Transverse colon (tissue), 4 donors: ENCODE results near the gene MBNL1. TPM values are rescaled to one million over a fixed set of nuclear protein-coding genes. Genes with fewer than 3 reads are reported as not detected.

ENCODE experiments used
- DNase-seq: peaks from one replicate; pipeline ENCODE4 v3.0.0-alpha.2; 2019
- H3K27ac ChIP-seq, 4 donors: fragments of 200-600 bp; sonication (generic); 2 replicates each; pipeline ENCODE4 v1.5.1; 2016 to 2018; ENCODE audit warnings: inconsistent platforms in 4 of 4
- H3K27me3 ChIP-seq: fragments of 200-600 bp; sonication (generic); 2 replicates; pipeline ENCODE4 v1.5.1; 2017; ENCODE audit warnings: inconsistent platforms
- H3K36me3 ChIP-seq, 4 donors: fragments of 200-600 bp; sonication (generic); 2 replicates each; pipeline ENCODE4 v1.5.1; 2017 to 2019; ENCODE audit warnings: inconsistent platforms in 4 of 4
- H3K4me1 ChIP-seq, 4 donors: fragments of 200-600 bp; sonication (generic); 2 replicates each; pipeline ENCODE4 v1.5.1; 2017 to 2020; ENCODE audit warnings: inconsistent platforms in 4 of 4
- H3K4me3 ChIP-seq, 4 donors: fragments of 200-600 bp; sonication (generic); 1 replicate in 1 of 4; 2 replicates in 3 of 4; pipeline versions ENCODE4 v1.5.1 to v1.6.1; 2017 to 2019; ENCODE audit warnings: inconsistent platforms in 4 of 4
- H3K9me3 ChIP-seq, 2 donors: fragments of 200-600 bp; sonication (generic); 2 replicates each; pipeline ENCODE4 v1.5.1; 2017 to 2019; ENCODE audit warnings: inconsistent platforms in 2 of 2
- CTCF ChIP-seq, 5 experiments: fragments of 200-600 bp in 3 of 5; fragments of 450-650 bp in 2 of 5; sonication (generic) in 3 of 5; IDR thresholded peaks; 1 replicate in 2 of 5; 2 replicates in 3 of 5; pipeline ENCODE4 v1.5.1; 2016 to 2017; ENCODE audit warnings: antibody characterized with exemption in 5 of 5, inconsistent platforms in 3 of 5, mild to moderate bottlenecking in 2 of 5, moderate library complexity in 1 of 5
- EP300 ChIP-seq: sonication (generic); formaldehyde crosslinking; IDR thresholded peaks from one replicate; pipeline ENCODE4 v1.6.1; 2017; ENCODE audit warnings: antibody characterized with exemption, low read depth
- POLR2A ChIP-seq: fragments of 450-650 bp; IDR thresholded peaks from one replicate; pipeline ENCODE4 v1.6.1; 2016; ENCODE audit warnings: antibody characterized with exemption, mild to moderate bottlenecking, moderate library complexity
- POLR2AphosphoS5 ChIP-seq, 3 donors: sonication (generic); formaldehyde crosslinking; IDR thresholded peaks; one replicate each; pipeline ENCODE4 v1.6.1; 2016; ENCODE audit warnings: antibody characterized with exemption in 3 of 3
- WGBS, 2 donors: methylation state at CpG; one replicate each; pipeline ENCODE4 v1.1.5; 2018; ENCODE audit warnings: low coverage in 1 of 2; 5-methylcytosine and 5-hydroxymethylcytosine counted together
- in situ Hi-C, 4 donors: fragments of 200-750 bp; cut with MboI; loops; one replicate each; pipeline versions ENCODE4 v1.15.0 to v1.15.1; 2017; ENCODE audit warnings: low sequenced_read_pairs in 3 of 4, low pct_ligation_motif_present in 1 of 4, low pct_unique_long_range_greater_than_20kb in 1 of 4
- intact Hi-C: fragments of 100-400 bp; cut with DNase I; formaldehyde crosslinking; loops from one replicate; pipeline ENCODE4 v1.15.1; 2023; ENCODE audit warnings: low total_unique reads
- total RNA-seq, 4 donors: library from RNA; depleted of rRNA; stranded (reverse); fragments of >200 nt; gene quantifications; one replicate each; pipeline ENCODE4 v1.1.0, GENCODE V29; 2016

MBNL1 gene
- total RNA-seq, 4 donors from 2014 or later = 232 to 658 (median 509) TPM

DNA sequence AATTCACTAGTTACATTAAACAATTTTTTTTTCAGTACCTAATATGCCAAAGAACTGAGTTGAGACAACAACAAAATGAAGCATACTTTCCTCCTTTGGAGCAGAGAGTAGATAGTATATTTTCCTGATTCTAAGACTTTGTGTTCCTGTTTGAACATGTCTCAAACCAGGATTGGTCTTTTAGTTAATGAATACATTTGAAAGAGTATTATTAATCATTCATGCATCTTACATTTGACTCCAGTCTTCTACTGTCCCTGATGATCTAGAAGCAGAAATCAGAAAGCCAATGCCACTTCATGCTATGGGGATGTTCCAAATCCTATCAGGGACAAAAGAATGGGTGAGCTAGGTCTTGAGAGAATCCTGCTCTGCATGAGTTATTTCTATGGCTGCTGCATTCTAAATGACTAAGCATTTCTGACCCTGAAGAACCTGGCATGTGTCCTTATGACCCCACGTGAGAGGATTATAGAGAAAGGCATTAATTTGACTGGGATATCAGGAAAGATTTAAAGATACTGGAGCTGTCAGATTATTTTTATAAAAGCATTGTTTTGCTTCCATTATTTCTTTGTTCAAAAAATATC, 32.9 kb upstream of the MBNL1 start:
- intact Hi-C loops = no loop called here
- TF ChIP-seq CTCF (IDR thresholded peaks at IDR 0.05) (no peak), EP300 (no peak), POLR2A (no peak), POLR2AphosphoS5 (IDR thresholded peaks at IDR 0.05) (no peak)
- DNase-seq = no peak
- peaks cover 0 to 13% (median 0%) of the 10 kb centered on the region in 4 donors for H3K4me1 ChIP-seq
- H3K27me3 ChIP-seq = no peaks in the 10 kb centered on the region
- H3K9me3 ChIP-seq = no peaks in the 10 kb centered on the region
- H3K36me3 ChIP-seq = no peaks in the 10 kb centered on the region
- WGBS, 2 donors = 87 to 100% methylated on average over 1 of the region's 1 CpG
- no peak overlapping the region for H3K4me3 ChIP-seq
- no peak overlapping the region for H3K27ac ChIP-seq
- in situ Hi-C loops = no loop called here

GRCh38 chr3:152236716-152237115, 32.0 kb upstream of the MBNL1 start:
- Histone ChIP-seq H3K36me3 (no peaks in the 10 kb centered on the region), H3K27me3 (no peaks in the 10 kb centered on the region), H3K4me1 (peaks cover 0 to 13% (median 0%) of the 10 kb centered on the region in 4 donors), H3K4me3 (no peak overlapping the region), H3K27ac (no peak overlapping the region), H3K9me3 (no peaks in the 10 kb centered on the region)
- TF ChIP-seq POLR2AphosphoS5 (IDR thresholded peaks at IDR 0.05) (no peak), POLR2A (no peak), EP300 (no peak), CTCF (IDR thresholded peaks at IDR 0.05) (no peak)
- in situ Hi-C loops = no loop called here
- intact Hi-C loops = no loop called here
- DNase-seq = no peak

DNA sequence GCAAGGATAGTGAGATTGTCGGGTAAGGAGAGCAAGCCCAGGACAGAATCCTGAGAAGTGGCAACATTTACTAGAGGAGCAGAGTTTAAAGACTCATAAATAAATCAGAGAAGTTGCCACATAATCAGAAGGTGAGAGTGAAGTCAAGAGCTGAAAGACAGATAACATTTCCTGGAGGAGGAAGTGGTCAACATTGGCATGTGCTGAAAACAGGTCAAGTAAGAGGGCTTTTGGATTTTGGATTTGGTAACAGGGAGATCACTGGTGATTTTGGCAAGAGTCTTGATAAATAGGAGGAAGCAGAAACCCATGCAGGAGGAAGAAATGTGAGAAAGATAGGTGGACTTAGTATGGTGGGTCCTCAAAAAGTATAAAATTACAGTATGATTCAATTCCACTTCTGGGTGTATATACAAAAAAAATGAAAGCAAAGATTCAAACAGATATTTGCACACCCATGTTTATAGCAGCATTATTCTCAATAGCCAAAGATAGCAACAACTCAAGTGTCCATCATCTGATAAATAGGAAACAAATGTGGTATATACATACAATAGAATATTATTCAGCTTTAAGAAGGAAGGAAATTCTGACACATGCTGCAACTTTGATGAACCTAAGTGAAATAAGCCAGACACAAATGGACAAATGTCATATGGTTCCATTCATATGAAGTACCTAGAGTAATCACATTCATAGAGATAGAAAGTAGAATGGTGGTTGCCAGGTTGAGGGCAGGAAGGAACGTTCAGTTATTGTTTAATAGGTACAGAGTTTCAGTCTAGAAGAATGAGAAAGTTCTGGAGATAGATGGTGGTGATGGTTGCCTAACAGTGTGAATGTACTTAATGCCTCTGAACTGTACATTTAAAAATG, 27.3 kb upstream of the MBNL1 start:
- intact Hi-C loops = no loop called here
- Histone ChIP-seq H3K4me1 (peaks cover 0 to 21% (median 5%) of the 10 kb centered on the region in 4 donors), H3K4me3 (no peak overlapping the region), H3K27me3 (no peaks in the 10 kb centered on the region), H3K36me3 (no peaks in the 10 kb centered on the region), H3K9me3 (no peaks in the 10 kb centered on the region), H3K27ac (peak overlapping the region in 3 of 4 donors; percentile 24 to 66 (median 62))
- TF ChIP-seq CTCF (IDR thresholded peaks at IDR 0.05) = no peak
- no peak for DNase-seq
- WGBS, 2 donors = 56 to 68% methylated on average over 2 of the region's 2 CpGs
- in situ Hi-C loops = no loop called here

GRCh38 chr3:152243301-152243711, 25.4 kb upstream of the MBNL1 start:
- Histone ChIP-seq H3K9me3 (no peaks in the 10 kb centered on the region), H3K4me1 (peaks cover 0 to 18% (median 5%) of the 10 kb centered on the region in 4 donors), H3K27me3 (no peaks in the 10 kb centered on the region), H3K27ac (peak overlapping the region; percentile 62 to 76 (median 67)), H3K36me3 (no peaks in the 10 kb centered on the region), H3K4me3 (peak overlapping the region in 1 of 4 donors; percentile 31)
- TF ChIP-seq EP300 = no peak
- TF ChIP-seq POLR2AphosphoS5 (IDR thresholded peaks at IDR 0.05) = no peak
- no peak for TF ChIP-seq POLR2A
- no peak for TF ChIP-seq CTCF (IDR thresholded peaks at IDR 0.05)
- 57 to 70% methylated on average over 1 of the region's 1 CpG for WGBS, 2 donors
- intact Hi-C loops = no loop called here
- in situ Hi-C loops = no loop called here
- no peak for DNase-seq
